HG03565 (cell line): Measurements from ENCODE around the gene OR8K1.

Experiments used
- ATAC-seq: cut with Tn5 transposase; IDR thresholded peaks from one replicate; pipeline ENCODE4 v1.9.1; 2021; ENCODE audit warnings: mild to moderate bottlenecking, moderate library complexity; ENCODE audit not compliant: unreplicated experiment

OR8K1 gene

GRCh38 chr11:56345739-56346138 is at the start of gene OR8K1:
Gene OR8K1 (plus strand): TSS chr11:56346039. CDS start chr11:56346039, 0 bp downstream.
- ATAC-seq = no peak

GRCh38 chr11:56296898-56297297 is 48.9 kb upstream of the OR8K1 start:
- ATAC-seq = no peak

GRCh38 chr11:56307836-56308235 is 38.0 kb upstream of the OR8K1 start:
- ATAC-seq = no peak

DNA sequence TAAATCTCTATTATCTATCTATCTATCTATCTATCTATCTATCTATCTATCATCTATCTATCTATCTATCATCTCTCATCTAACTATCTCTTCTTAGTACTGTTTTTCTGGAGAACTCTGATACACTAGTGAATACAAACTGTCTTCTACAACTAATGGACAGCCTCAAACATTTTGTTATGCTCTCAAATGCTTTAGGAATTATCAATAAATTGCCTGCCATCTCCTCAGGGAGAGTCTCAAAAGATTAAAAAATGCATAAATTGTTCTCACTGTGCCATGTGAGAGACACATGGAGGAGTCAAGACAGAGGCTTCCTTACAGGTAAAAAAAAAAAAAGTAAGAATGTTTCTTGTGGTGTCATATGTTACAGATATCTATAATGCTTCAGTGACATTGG is 31.0 kb upstream of the OR8K1 start, which contains the start of gene OR8K3:
OR8K3 (plus strand) TSS at position 301 of the 400 bp plus-strand sequence. CDS start 3,163 bp downstream, outside the sequence.
- no peak for ATAC-seq

DNA sequence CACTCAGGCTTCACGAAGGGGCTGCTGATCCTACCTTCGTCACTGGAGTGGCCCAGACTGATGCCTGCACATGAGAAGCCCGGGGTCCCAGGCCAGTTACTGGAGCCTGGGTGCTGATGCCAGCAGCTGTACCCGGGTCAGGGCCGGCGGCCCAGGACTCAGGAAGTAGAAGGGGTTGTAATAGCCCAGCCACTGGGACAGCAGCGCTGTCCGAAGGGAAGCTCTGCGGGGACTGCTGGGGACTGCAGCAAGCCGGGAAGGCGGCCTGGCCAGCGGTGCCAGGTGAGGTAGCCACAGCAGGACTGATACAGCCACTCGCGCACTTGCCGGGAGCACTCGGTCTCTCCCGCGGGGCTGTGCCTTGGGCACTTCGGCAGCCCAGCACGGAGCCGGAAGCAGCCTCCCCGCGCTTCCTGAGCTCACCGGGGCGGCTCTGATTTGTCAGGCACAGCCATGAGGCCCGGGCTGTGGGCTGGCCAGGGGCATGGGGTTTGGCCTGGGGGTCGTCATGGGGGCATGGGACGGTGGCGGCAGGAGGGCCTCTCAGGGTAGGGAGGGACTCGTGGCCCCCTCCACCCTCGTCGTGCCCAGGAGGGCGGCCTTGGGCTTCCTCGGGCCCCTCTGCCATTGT is 13.9 kb upstream of the OR8K1 start:
- ATAC-seq = no peak

- no peak for ATAC-seq
These were observed 12.7 kb upstream of the OR8K1 start for GRCh38 chr11:56333156-56333555.

DNA sequence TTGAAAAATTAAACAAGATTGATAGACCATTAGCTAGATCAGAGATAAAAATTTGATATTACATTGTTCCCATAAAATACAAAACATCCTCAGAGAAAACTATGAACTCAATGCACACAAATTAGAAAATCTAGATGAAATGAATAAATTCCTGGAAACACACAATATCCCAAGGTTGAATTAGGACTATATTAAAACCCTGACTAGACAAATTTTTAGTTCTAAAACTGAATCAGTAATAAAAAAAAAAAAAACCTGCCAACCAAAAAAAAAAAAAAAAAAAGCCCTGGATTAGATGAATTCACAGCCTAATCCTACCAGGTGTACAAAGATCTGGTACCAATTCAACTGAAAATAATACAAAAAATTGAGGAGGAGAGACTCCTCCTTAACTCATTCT is 5.5 kb upstream of the OR8K1 start:
- no peak for ATAC-seq

GRCh38 chr11:56353991-56354390 is 8.2 kb downstream of the OR8K1 start, which contains the start of gene OR8J1:
Gene OR8J1 (plus strand): TSS chr11:56354291. CDS start chr11:56360247, 5,956 bp downstream.
- ATAC-seq = no peak

GRCh38 chr11:56375324-56375723 is 29.5 kb downstream of the OR8K1 start, which contains the start of gene OR8U1:
Gene OR8U1 (plus strand): TSS chr11:56375624. CDS start chr11:56375624, 0 bp downstream.
- no peak for ATAC-seq

DNA sequence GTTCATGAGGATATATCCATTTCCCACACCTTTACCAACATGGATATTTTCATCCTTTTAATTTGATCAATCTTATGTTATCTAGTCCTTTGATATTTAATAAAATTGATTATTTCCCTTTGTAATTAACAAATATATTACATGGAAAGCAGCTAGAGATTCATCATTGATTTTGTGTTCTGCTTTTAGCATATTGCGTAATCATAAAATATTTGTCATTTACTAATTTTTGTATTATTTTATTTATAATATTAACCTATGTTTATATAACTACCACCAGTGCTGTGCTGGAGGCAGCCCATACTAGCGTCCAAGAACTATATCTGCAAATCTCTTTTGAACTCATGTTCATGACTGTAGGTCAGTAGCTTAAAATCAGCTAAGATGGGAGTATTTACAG is 34.3 kb downstream of the OR8K1 start:
- no peak for ATAC-seq

GRCh38 chr11:56394381-56394780 is 48.5 kb downstream of the OR8K1 start:
- no peak for ATAC-seq

DNA sequence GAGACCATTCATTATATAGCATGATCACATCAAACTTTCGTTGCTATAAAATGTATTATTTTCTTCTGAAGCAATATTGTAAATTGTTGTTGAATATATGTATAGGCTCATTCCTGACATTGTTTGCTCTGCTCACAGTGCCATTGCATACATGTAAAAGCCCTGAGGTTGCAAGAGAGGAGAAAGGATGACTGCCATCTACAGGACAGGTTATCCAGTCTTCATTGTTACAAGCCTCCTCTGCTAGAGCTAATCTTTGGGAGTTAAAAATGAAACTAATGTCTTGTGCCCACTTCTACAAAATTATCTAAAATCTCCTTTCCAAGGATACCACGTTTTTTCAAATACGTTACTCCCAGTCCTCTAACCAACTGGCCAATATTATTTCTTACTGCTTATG is 50.2 kb downstream of the OR8K1 start:
- no peak for ATAC-seq
